SH-SY5Y (cell line): Measurements from ENCODE around the gene URAD.

Source experiments
- GATA2 ChIP-seq: IDR thresholded peaks from 2 replicates; pipeline ENCODE4 v1.6.1; 2011; ENCODE audit warnings: mild to moderate bottlenecking, low read depth, low read length
- GATA3 ChIP-seq: IDR thresholded peaks from 2 replicates; pipeline ENCODE4 v1.6.1; 2011; ENCODE audit warnings: low read depth, mild to moderate bottlenecking, low read length, moderate library complexity

The URAD gene

DNA sequence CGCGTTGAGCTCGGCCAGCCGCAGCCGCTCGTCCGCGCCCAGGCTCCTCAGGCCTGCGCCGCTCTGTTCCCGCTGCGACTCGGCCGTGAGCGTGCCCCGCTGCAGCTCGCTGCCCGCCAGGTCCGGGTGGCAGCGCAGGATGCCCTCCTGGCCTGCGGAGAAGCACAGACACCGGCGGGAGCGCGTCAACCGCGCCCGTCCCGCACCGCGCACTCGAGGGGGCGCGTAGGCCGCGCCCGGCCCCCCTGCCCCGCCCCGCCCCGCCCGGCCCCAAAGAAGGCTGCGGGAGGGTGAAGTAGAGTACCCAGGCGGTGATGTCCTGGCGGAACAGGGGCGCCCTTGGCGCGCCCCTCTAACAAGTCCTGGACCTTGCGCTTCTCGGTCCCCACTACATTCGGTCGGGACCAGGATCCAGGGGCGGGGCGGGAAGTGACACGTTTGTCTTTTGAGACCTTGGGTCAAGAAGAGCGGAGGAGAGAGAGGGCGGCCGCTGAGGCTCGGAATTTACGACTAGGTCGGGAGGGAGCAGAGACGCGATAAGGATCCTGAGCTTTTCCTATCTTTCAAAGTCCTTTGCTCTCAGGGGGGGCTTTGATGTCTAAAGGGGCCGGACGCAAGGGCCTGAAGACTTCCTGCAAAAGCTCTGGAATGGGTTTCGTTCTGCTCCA is 10.1 kb downstream of the URAD start:
- TF ChIP-seq GATA3, result no peak
- no peak for TF ChIP-seq GATA2

DNA sequence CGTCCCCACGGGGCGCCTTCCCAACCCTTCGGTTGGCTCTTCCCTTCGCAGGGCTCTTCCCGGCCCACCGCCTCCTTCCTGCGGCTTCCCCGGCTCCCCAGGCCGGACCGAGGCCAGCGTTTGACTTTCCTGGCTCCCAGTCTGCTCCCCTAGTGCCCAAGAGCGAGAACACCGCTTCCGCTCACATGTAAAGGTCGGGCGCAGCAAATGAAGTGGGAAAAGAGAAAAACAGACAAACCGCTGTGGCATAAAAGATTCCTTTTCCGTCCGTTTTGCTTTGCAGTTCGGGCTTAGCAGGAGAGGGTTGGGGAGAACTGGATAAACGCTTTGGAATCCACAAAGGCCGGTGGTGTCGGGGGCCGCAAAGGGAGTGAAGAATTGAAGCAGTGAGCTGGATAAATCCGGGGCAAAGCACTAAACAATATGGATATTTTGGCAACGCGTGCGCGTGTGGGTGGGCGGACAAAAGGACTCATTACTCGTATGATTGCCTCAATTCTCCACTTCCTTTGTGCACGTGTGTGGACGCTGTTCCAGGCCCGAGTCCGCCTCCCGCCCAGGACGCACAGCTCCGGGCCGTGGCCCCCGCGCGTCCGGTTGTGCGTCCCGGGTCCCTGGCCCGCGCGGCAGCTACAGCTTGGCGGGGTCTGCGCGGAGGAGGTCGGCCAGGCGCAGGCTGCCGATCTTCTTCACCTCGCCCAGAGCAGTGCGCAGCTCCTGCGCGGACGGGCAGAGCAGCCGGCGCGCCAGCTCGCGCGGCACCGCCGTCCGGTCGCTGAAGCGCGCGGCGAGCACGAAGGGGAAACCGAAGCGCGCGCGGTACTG is 10.8 kb downstream of the URAD start:
- TF ChIP-seq GATA3 (no peak), GATA2 (no peak)

DNA sequence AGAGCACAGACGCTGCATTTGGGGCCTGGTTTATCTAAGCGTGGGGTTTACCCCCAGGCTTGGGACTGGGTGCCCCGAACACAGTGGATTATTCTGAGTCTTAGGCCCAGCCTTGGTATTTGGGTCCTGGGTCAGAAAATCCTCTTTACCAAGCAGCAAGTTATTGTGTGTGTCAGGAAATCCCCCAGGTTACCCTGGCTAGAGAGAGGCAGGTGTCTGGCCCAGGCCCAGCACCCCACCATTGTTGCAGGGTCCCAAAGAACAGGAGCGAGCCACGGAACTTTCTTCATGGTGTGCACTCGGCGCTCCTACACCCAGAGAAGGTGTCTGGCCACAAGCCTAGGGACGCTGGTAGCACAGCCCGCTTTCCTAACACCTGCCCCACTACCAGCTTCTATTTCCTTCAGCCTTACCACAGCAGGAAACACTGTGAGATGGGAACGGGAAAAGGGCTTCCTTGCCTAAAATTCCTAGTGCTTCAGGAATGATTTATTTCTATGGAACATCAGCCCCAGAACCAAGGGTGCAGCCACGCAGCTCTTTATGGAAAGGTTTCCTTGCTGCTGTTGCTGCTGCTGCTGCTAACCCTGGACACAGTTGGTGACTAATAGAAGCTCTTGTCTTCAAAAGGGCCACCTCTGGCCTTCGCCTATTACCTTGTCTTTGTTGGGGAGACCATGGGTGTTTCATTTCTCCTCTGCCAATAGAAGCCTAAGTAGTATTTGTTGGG is 12.0 kb downstream of the URAD start:
- no peak for TF ChIP-seq GATA2

- TF ChIP-seq GATA2 (no peak), GATA3 (no peak)
Measured at GRCh38 chr13:27975564-27976361, 12.7 kb downstream of the URAD start.

- no peak for TF ChIP-seq GATA2
- TF ChIP-seq GATA3, result no peak
Measured at GRCh38 chr13:27973961-27974662, 14.4 kb downstream of the URAD start.

DNA sequence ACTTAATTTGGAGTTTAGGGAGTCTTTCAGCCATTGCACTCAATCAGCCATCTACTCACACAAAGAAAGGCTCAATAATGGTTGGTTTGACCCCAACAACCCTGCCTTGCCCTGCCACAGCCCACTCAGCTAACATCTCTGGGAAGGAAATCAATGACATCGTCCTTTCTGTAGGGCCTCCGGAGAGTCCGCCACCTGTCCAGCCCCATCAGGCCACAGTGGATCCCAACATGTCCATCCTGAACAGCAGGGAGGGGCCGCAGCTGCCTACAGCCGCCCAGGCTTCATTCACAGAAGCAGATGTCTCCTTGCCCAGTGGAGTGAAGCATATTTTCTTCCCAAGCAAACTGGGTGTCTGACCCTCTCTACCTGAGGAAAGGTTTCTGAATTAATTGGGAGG is 15.2 kb downstream of the URAD start:
- TF ChIP-seq GATA2 (no peak), GATA3 (no peak)

DNA sequence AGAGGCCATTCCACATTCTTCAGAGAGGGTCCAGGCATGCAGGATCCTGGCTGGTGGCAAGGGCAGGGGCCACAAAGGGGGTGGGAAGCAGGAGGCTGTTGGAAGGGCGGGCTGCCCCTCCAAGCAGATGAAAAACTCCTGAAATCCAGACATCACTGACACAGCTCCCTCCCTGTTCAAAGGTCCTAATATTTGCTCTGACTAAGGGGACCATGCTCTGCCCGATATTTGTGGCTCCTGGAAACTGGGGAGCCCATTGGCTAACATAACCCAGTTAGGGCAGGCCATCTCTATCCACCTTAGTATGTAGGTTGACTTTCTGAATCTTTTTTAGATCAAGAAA is 16.0 kb downstream of the URAD start:
- TF ChIP-seq GATA2 (no peak), GATA3 (no peak)

DNA sequence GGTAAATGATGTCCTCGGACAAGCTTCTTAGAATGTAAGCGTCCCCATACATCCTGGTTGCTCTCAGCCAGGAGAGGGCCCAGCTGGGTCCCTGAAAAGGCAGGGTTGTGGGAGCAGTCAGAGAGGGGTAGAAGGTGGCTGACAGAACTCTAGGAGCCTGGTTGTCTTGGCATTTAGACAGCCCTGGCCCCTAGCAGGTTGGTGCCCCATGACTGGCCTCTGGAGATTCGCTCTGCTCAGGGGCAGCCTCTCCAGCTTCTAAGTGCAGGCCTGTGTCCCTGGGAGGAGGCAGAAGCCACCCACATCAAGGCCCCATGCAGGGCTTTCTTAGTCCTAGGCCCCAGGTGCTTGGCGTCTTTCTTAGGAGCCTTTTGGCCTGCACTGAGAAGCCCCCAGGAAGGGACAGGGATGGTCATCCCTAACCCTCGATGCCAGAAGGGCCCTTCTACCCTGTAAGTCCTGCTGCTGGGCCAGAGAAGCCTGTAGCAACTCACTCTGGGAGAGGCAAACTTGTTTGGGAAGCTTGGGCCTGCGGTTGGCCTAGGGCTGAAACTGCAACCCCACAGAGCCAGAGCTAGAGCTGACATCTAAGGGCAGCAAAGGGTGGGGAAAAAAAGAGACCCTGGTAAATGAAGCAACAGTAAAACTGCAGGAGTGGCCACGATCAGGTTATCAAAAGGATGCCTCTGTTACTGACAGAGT is 16.6 kb downstream of the URAD start:
- TF ChIP-seq GATA3 (no peak), GATA2 (no peak)

- no peak for TF ChIP-seq GATA3
- no peak for TF ChIP-seq GATA2
Measured at GRCh38 chr13:27971236-27971645, 17.3 kb downstream of the URAD start.

- TF ChIP-seq GATA3 (no peak), GATA2 (no peak)
Measured at GRCh38 chr13:27970382-27971235, 17.9 kb downstream of the URAD start.

GRCh38 chr13:27969866-27970229 is 18.6 kb downstream of the URAD start:
- no peak for TF ChIP-seq GATA2
- TF ChIP-seq GATA3, result no peak

DNA sequence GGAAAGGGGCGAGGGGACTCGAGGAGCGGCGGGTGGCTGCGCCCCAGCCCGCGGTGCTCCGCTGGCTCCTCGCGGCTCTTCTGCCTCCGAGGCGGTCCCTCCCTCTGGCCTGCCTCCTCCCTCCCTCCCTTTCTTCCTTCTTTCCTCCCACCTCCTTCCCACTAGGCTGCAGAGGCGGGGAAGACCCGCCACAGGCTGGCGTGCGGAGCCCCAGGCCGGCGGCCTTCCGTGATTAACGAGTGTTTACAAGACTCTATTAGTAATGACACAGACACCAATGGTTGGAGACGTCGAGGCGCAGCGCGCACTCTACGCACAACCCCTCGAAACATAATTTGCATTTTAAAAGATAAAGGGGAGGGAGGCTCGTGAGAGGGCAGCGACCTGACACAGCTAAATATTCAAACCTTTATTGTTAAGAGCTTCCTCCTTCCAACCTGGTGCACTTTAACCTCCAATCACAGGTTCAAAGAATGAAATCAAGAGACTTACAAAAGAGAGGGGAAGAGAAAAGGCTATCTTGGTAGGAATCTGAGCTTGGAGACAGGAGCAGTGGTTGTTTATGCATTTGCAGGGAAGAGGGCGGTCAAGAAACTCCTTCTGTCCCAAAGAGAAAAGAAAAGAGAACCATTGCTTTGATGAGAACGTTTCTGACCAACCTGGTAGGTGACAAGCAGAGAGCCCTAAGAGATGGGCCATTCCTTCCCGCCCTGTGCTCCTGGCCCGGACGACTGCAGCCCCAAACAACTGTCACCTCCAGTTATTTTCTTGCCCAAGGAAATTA is 19.2 kb downstream of the URAD start, which contains the start of gene CDX2:
Gene CDX2 (minus strand): TSS at position 234 of the 784 bp plus-strand sequence. CDS start 309 bp downstream, outside the sequence.
- TF ChIP-seq GATA2, result no peak
- TF ChIP-seq GATA3, result no peak
